K562 (cell line): ENCODE measurements around the gene CD48. TPM values are rescaled to one million over a fixed set of nuclear protein-coding genes. Genes with fewer than 3 reads are reported as not detected.

ENCODE experiments used
- ATAC-seq: fragments of 200-7000 bp; cut with Tn5 transposase; 3 replicates; pipeline ENCODE4 v1.9.1; 2020; ENCODE audit warnings: moderate library complexity
- BruUV-seq: library from RNA; stranded (reverse); fragments of 400-500 nt; replicated peaks from 2 replicates; lab custom pipeline; 2021; lab: Mats Ljungman, UMichigan
- CTCF ChIA-PET: fragments of 300-600 bp; formaldehyde crosslinking; extraction: SDS; loops from one replicate; lab custom pipeline; 2021; ENCODE audit warnings: low intra/inter-chr PET ratio; lab: Yijun Ruan, JAX
- POLR2A ChIA-PET: fragments of 300-600, 350-650 bp; sonication (Branson Sonifier 250); formaldehyde crosslinking; extraction: SDS; loops from one replicate; lab custom pipeline; 2021; ENCODE audit warnings: antibody characterized with exemption, inconsistent platforms; lab: Yijun Ruan, JAX
- DNase-seq, 4 experiments: peaks; one replicate each; pipeline versions ENCODE4 v3.0.0 to v3.0.0-alpha.2; 2011 to 2018; ENCODE audit warnings: low spot score in 3 of 4, mixed read lengths in 3 of 4; ENCODE audit errors: extremely low read depth in 1 of 4
- FAIRE-seq: peaks from 2 replicates; lab custom pipeline; 2011; peaks lifted over from hg19 to GRCh38; lab: Jason Lieb, UNC
- H2AFZ ChIP-seq: 2 replicates; pipeline ENCODE4 v1.6.0; 2011; ENCODE audit warnings: low read depth, low read length, control low read depth, inconsistent platforms
- H3K27ac ChIP-seq: fragments of 200-600 bp; 3 replicates; pipeline ENCODE4 v1.8.0; 2011; ENCODE audit warnings: low read depth, mild to moderate bottlenecking, control low read depth, inconsistent platforms, low read length, moderate library complexity, mixed read lengths; ENCODE audit errors: extremely low read depth
- H3K27me3 ChIP-seq, 2 experiments: fragments of 300-600 bp in 1 of 2; 2 replicates in 1 of 2; 3 replicates in 1 of 2; pipeline versions ENCODE4 v1.6.0 to v1.8.0; 2011; ENCODE audit warnings: inconsistent platforms in 2 of 2, low read length in 2 of 2, mild to moderate bottlenecking in 1 of 2, mixed read lengths in 1 of 2, moderate library complexity in 1 of 2; ENCODE audit not compliant: control insufficient read depth in 2 of 2, insufficient read depth in 2 of 2
- H3K36me3 ChIP-seq: fragments of 300-600 bp; 3 replicates; pipeline ENCODE4 v1.8.0; 2011; ENCODE audit warnings: mild to moderate bottlenecking, low read length, inconsistent platforms; ENCODE audit not compliant: control insufficient read depth, insufficient read depth
- H3K4me1 ChIP-seq, 2 experiments: fragments of 200-600 bp in 1 of 2; replicated peaks in 1 of 2; 2 replicates in 1 of 2; 3 replicates in 1 of 2; pipeline versions ENCODE4 v1.5.1 to v1.8.0; 2011; ENCODE audit warnings: inconsistent platforms in 2 of 2, low read length in 2 of 2, mild to moderate bottlenecking in 1 of 2, mixed read lengths in 1 of 2, moderate library complexity in 1 of 2; ENCODE audit not compliant: control insufficient read depth in 2 of 2, insufficient read depth in 2 of 2
- H3K4me2 ChIP-seq: 2 replicates; pipeline ENCODE4 v1.6.1; 2011; ENCODE audit warnings: low read length, control low read depth, inconsistent platforms, mixed read lengths; ENCODE audit not compliant: insufficient read depth
- H3K4me3 ChIP-seq: fragments of 200-600 bp; sonication (generic), shearing (Covaris generic); 2 replicates; pipeline ENCODE4 v1.5.1; 2016; ENCODE audit warnings: control low read depth, inconsistent platforms
- H3K79me2 ChIP-seq: fragments of 200-600 bp; 3 replicates; pipeline ENCODE4 v1.8.0; 2011; ENCODE audit warnings: low read length, inconsistent platforms; ENCODE audit not compliant: control insufficient read depth, insufficient read depth
- H3K9ac ChIP-seq, 2 experiments: 2 replicates each; pipeline versions ENCODE4 v1.6.0 to v1.6.1; 2011; ENCODE audit warnings: low read depth in 2 of 2, low read length in 2 of 2, control low read depth in 1 of 2, inconsistent platforms in 1 of 2, mild to moderate bottlenecking in 1 of 2, mixed read lengths in 1 of 2; ENCODE audit not compliant: insufficient read depth in 1 of 2
- H3K9me1 ChIP-seq: one replicate; pipeline ENCODE4 v1.6.0; 2011; ENCODE audit warnings: inconsistent platforms, mild to moderate bottlenecking, low read length, moderate library complexity; ENCODE audit not compliant: control insufficient read depth, insufficient read depth
- H3K9me3 ChIP-seq: replicated peaks from 2 replicates; pipeline ENCODE4 v1.5.1; 2011; ENCODE audit warnings: low read depth, low read length, inconsistent platforms; ENCODE audit not compliant: control insufficient read depth, insufficient read depth
- H4K20me1 ChIP-seq: replicated peaks from 2 replicates; pipeline ENCODE4 v1.6.1; 2011; ENCODE audit warnings: low read length, inconsistent platforms, mixed read lengths; ENCODE audit not compliant: control insufficient read depth, insufficient read depth
- CREM ChIP-seq: IDR thresholded peaks from 2 replicates; pipeline ENCODE4 v1.6.1; 2014; ENCODE audit warnings: antibody characterized with exemption, low read depth
- L3MBTL2 ChIP-seq: fragments of 450-650 bp; IDR thresholded peaks from 2 replicates; pipeline ENCODE4 v1.6.1; 2016; ENCODE audit warnings: mild to moderate bottlenecking, moderate library complexity
- MED1 ChIP-seq: sonication (generic); formaldehyde crosslinking; IDR thresholded peaks from 2 replicates; pipeline ENCODE4 v1.8.1; 2023; ENCODE audit warnings: missing genetic modification reagents, borderline replicate concordance
- MEIS2 ChIP-seq: fragments of 450-650 bp; IDR thresholded peaks from 2 replicates; pipeline ENCODE4 v1.6.1; 2014; ENCODE audit warnings: mild to moderate bottlenecking; ENCODE audit not compliant: partially characterized antibody
- MXD1 ChIP-seq: fragments of 250-450 bp; sonication (Bioruptor Pico); IDR thresholded peaks from 2 replicates; pipeline ENCODE4 v1.8.0; 2021; ENCODE audit warnings: borderline replicate concordance, mild to moderate bottlenecking, moderate library complexity; ENCODE audit not compliant: poor library complexity, severe bottlenecking
- NFIX ChIP-seq: fragments of 250-450 bp; sonication (Bioruptor Pico); IDR thresholded peaks from 2 replicates; pipeline ENCODE4 v1.4.0; 2020; ENCODE audit warnings: low read depth, mild to moderate bottlenecking, moderate library complexity
- NR1H2 ChIP-seq: sonication (generic); formaldehyde crosslinking; IDR thresholded peaks from 2 replicates; pipeline ENCODE4 v1.4.0; 2020; ENCODE audit warnings: mild to moderate bottlenecking, missing genetic modification reagents
- RBBP5 ChIP-seq: fragments of 200-600 bp; sonication (generic); IDR thresholded peaks from 2 replicates; pipeline ENCODE4 v1.6.1; 2012; ENCODE audit warnings: borderline replicate concordance, mild to moderate bottlenecking, low read length, control low read depth, inconsistent platforms; ENCODE audit not compliant: insufficient read depth, poor library complexity, severe bottlenecking
- TRIM25 ChIP-seq: fragments of 450-650 bp; IDR thresholded peaks from 2 replicates; pipeline ENCODE4 v1.7.0; 2016; ENCODE audit warnings: borderline replicate concordance
- ZNF277 ChIP-seq: fragments of 250-450 bp; sonication (Bioruptor Pico); IDR thresholded peaks from 2 replicates; pipeline ENCODE4 v1.8.0; 2022; ENCODE audit warnings: inconsistent platforms, mild to moderate bottlenecking, moderate library complexity, borderline replicate concordance
- ZNF785 ChIP-seq: fragments of 250-450 bp; sonication (Bioruptor Pico); IDR thresholded peaks from 2 replicates; pipeline ENCODE4 v1.4.0; 2020; ENCODE audit warnings: mild to moderate bottlenecking
- WGBS: fragments of 100-300 bp; shearing (Covaris generic); methylation state at CpG from one replicate; pipeline ENCODE4 v1.1.6; 2016; ENCODE audit warnings: low coverage, mixed read lengths; ENCODE audit not compliant: insufficient coverage; ENCODE audit errors: missing lambda C conversion rate; 5-methylcytosine and 5-hydroxymethylcytosine counted together
- in situ Hi-C: fragments of 300-500 bp; cut with MboI; formaldehyde crosslinking; loops from 4 replicates; pipeline ENCODE4 v1.15.0; 2018; ENCODE audit warnings: inconsistent platforms, mixed read lengths
- intact Hi-C: fragments of 100-400 bp; cut with micrococcal nuclease; formaldehyde crosslinking; loops from 2 replicates; pipeline ENCODE4 v1.14.2; 2022
- polyA plus RNA-seq, 8 experiments: library from polyadenylated mRNA; depleted of rRNA in 4 of 8; stranded (reverse) in 5 of 8; unstranded in 3 of 8; fragments of >200 nt; fragmentation: Nextera tagmentation in 2 of 8; fragmentation: Illumina TruSeq in 1 of 8; extraction: Ambion mirVana in 2 of 8; extraction: Trizol in 1 of 8; gene quantifications; 2 replicates each; pipeline versions ENCODE4 v1.2.1 to v1.2.3, GENCODE V29; 2011 to 2014; ENCODE audit warnings: inconsistent platforms in 1 of 8, missing spikeins in 1 of 8
- total RNA-seq, 7 experiments: library from RNA; depleted of rRNA in 6 of 7; stranded (reverse); fragments of >200 nt in 6 of 7; fragmentation: Illumina TruSeq in 2 of 7; extraction: Trizol in 2 of 7; gene quantifications; 2 replicates each; pipeline versions ENCODE4 v1.2.1 to v1.2.3, GENCODE V29; 2011 to 2021; ENCODE audit warnings: low replicate concordance in 1 of 7

Gene CD48
- total and polyA plus RNA-seq, 9 of the 15 experiments (the other 6 are each of a cell fraction or from before 2014, with no cell fraction given): 0.10 to 0.42 (median 0.29) TPM; not detected in 3

GRCh38 chr1:160647329-160647720, 64.3 kb downstream of the CD48 start (continued):
- TF ChIP-seq ZNF277 (no peak), ZNF785 (CRISPR knock-in tag) (no peak)

GRCh38 chr1:160646711-160647328, 64.8 kb downstream of the CD48 start, which contains the start of gene SLAMF1:
TSS of gene SLAMF1 (minus strand) at chr1:160647044. CDS start at chr1:160646945, 99 bp downstream.
- Histone ChIP-seq H3K9ac (no peak within 1 kb of the TSS), H3K4me1 (peaks cover 0 to 18% of the 10 kb centered on the region in 2 experiments; a peak in 4 of 5 replicates), H3K4me2 (no peak within 1 kb of the TSS), H2AFZ (peak within 1 kb of the TSS; percentile 51), H3K9me3 (peaks cover 2% of the 10 kb centered on the region; the same call in 1 of the 2 replicates), H3K27ac (no peak within 1 kb of the TSS), H3K36me3 (no peaks in the 10 kb centered on the region), H4K20me1 (no peaks in the 10 kb centered on the region), H3K79me2 (no peaks in the 10 kb centered on the region), H3K4me3 (no peak within 1 kb of the TSS), H3K27me3 (no peaks in the 10 kb centered on the region), H3K9me1 (no peaks in the 10 kb centered on the region)
- TF ChIP-seq CREM (no peak), L3MBTL2 (0 out of 2 replicates have a peak, but pooled peaks have one; percentile 5), MEIS2 (peak; percentile 36), NFIX (CRISPR knock-in tag) (no peak), RBBP5 (no peak), MED1 (CRISPR knock-in tag) (no peak), NR1H2 (CRISPR knock-in tag) (no peak), MXD1 (CRISPR knock-in tag) (no peak), TRIM25 (no peak)
- FAIRE-seq: no peak
- POLR2A ChIA-PET: interaction anchor here (1.0 kb wide), 1 partner anchor 9 kb away, joined by 5 read pairs; no protein-coding TSS in a partner anchor
- no peak for DNase-seq
- ATAC-seq: no peak
- 40% methylated on average over 11 of the region's 11 CpGs for whole genome bisulfite sequencing
- in situ Hi-C loops: no loop called here
- CTCF ChIA-PET: interaction anchor here (0.6 kb wide), 1 partner anchor 81 kb away, joined by 3 read pairs; no protein-coding TSS in a partner anchor
- intact Hi-C loops: no loop called here
- no TSS peak for BruUV-seq
